NB4 (cell line): Measurements from ENCODE around the gene COBL.
A peak's percentile ranks its signal among the peaks of the same experiment; 100 is the strongest.

Experiments used
- DNase-seq: peaks from one replicate; pipeline ENCODE4 v3.0.0; 2010; ENCODE audit warnings: low read depth
- H3K4me3 ChIP-seq: one replicate; pipeline ENCODE4 v1.5.1; 2011; ENCODE audit warnings: mild to moderate bottlenecking, low read depth, low read length, moderate library complexity
- MAX ChIP-seq: IDR thresholded peaks from 2 replicates; pipeline ENCODE4 v1.6.1; 2011; ENCODE audit warnings: low read depth, low read length
- MYC ChIP-seq: IDR thresholded peaks from 2 replicates; pipeline ENCODE4 v1.6.1; 2011; ENCODE audit warnings: low read depth, low read length
- POLR2A ChIP-seq: IDR thresholded peaks from 2 replicates; pipeline ENCODE4 v1.6.1; 2011; ENCODE audit warnings: mild to moderate bottlenecking; ENCODE audit not compliant: insufficient read length; ENCODE audit errors: extremely low read depth
- TF ChIP-seq, protein P1 (sequence below): IDR thresholded peaks from one replicate; pipeline ENCODE4 v1.5.1; 2012; ENCODE audit warnings: low read depth, low read length

Gene COBL

GRCh38 chr7:51316666-51317581 is at the start of gene COBL:
COBL (minus strand) TSS chr7:51316809; CDS start chr7:51316633, 176 bp downstream.
- H3K4me3 ChIP-seq: no peak within 1 kb of the TSS
- no peak for DNase-seq
- TF ChIP-seq, protein P1, sequence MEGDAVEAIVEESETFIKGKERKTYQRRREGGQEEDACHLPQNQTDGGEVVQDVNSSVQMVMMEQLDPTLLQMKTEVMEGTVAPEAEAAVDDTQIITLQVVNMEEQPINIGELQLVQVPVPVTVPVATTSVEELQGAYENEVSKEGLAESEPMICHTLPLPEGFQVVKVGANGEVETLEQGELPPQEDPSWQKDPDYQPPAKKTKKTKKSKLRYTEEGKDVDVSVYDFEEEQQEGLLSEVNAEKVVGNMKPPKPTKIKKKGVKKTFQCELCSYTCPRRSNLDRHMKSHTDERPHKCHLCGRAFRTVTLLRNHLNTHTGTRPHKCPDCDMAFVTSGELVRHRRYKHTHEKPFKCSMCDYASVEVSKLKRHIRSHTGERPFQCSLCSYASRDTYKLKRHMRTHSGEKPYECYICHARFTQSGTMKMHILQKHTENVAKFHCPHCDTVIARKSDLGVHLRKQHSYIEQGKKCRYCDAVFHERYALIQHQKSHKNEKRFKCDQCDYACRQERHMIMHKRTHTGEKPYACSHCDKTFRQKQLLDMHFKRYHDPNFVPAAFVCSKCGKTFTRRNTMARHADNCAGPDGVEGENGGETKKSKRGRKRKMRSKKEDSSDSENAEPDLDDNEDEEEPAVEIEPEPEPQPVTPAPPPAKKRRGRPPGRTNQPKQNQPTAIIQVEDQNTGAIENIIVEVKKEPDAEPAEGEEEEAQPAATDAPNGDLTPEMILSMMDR: no peak
- TF ChIP-seq POLR2A (no peak), MYC (no peak), MAX (no peak)

DNA sequence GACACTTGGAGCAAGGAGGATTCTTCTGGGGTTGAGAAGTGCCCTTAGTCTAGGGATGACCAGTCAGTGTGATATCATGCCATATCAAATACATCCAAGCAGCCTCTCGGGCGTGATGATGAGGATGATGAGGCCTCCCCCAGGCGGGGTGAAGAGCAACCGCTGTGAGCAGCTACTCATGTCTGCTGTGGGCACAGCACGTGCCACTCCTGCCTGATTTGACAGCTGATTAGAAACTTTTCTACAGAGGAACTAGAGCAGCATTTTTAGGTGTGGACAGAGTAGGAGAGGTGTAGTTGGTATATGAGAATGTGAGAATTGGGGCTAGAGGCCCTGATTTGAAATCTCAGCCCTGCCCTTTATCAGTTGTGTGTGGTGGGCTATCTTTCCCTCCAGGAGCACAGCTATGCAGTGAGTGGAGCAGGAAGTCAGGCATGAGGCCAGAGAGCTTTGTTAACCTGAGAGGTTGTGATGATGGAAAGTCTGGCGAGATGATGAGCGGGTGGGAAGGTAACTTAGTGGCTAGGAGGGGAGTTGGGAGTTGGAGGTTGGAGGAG is 49.6 kb upstream of the COBL start:
- DNase-seq: no peak
- no peak for TF ChIP-seq MAX
- no peak for TF ChIP-seq POLR2A
- H3K4me3 ChIP-seq: no peak overlapping the region

- no peak overlapping the region for H3K4me3 ChIP-seq
- no peak for DNase-seq
- TF ChIP-seq MYC (no peak), MAX (no peak), POLR2A (no peak)
- TF ChIP-seq, protein P1: no peak
These were observed 41.2 kb upstream of the COBL start for GRCh38 chr7:51357821-51358220.

DNA sequence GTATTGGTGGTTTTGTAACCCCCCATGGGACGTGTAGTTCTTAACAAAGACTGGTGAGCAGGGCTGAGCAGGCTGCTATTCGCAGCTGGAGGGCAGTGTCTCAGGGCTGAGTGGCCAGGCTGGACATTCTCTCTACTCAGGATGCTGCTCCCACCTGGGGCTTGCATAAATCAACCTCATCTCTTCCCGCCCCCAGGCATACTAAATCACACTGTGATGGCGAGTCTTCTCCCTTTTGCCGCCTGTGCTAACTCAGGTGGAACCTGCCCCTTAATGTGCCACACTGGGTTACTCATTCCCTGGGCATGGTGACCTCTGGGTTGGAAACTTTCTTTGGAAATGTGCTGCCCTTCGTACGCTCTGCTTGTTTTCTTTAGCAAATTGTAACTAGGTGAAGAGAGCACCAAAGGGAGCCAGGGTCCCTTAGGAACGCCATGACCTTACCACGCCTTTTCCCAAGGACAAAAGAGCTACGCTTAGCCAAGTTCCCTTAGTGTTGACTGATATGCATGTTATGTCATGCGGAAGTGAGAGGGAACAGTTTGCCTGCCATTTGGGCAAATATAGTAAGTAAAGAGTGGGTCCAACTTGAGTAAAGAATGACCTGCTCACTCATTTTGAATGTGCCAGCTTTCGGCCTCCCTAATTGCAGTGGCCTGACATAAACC is 40.4 kb upstream of the COBL start:
- no peak overlapping the region for H3K4me3 ChIP-seq
- TF ChIP-seq MAX: no peak
- TF ChIP-seq, protein P1: no peak
- no peak for TF ChIP-seq MYC
- TF ChIP-seq POLR2A: no peak
- no peak for DNase-seq

DNA sequence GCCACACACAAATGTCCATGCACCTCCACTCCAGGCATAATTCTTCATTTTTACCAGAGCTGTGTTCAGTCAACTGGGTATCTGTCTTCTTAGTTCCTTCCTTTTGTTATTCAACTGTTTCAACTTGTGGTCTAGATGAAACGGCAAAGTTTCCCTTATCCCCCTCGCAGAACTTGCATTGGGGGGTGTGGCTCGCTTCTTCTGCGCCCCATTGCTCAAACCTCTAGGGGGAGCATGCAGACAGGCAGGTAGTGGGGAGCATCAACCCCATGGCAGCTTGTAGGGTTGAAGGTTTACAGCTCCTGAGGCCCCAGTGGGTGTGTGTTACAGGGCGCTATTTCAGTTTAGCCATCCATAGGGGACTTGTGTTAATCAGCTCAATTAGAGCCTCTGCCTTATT is 38.3 kb upstream of the COBL start:
- TF ChIP-seq POLR2A: no peak
- no peak for TF ChIP-seq MYC
- TF ChIP-seq, protein P1: peak; percentile 28
- no peak for TF ChIP-seq MAX
- peak; percentile 16 for DNase-seq
- no peak overlapping the region for H3K4me3 ChIP-seq

- TF ChIP-seq POLR2A: no peak
- TF ChIP-seq MYC: no peak
These were observed 37.8 kb upstream of the COBL start for GRCh38 chr7:51354434-51354833.

More at GRCh38 chr7:51354434-51354833, 37.8 kb upstream of the COBL start:
- no peak overlapping the region for H3K4me3 ChIP-seq
- DNase-seq: no peak
